H9 (cell line): Measurements from ENCODE around the gene ACOX3. TPM values are rescaled to one million over a fixed set of nuclear protein-coding genes. Genes with fewer than 3 reads are reported as not detected.

ENCODE experiments used
- DNase-seq: peaks from one replicate; pipeline ENCODE4 v3.0.0-alpha.2; 2017
- H2AFZ ChIP-seq: one replicate; pipeline ENCODE4 v1.6.1; 2013; ENCODE audit warnings: mild to moderate bottlenecking, low read length, control low read depth, moderate library complexity
- H2AK5ac ChIP-seq: 2 replicates; pipeline ENCODE4 v1.6.1; 2013; ENCODE audit warnings: low read length, control low read depth, mixed read lengths; ENCODE audit not compliant: insufficient read length
- H2BK120ac ChIP-seq: one replicate; pipeline ENCODE4 v1.6.1; 2013; ENCODE audit warnings: low read depth, mild to moderate bottlenecking, low read length, control low read depth, inconsistent platforms; ENCODE audit not compliant: poor library complexity, severe bottlenecking
- H2BK12ac ChIP-seq: 2 replicates; pipeline ENCODE4 v1.6.1; 2013; ENCODE audit warnings: low read length, control low read depth, mixed read lengths, low read depth; ENCODE audit not compliant: insufficient read length
- H2BK15ac ChIP-seq: 2 replicates; pipeline ENCODE4 v1.6.1; 2013; ENCODE audit warnings: low read depth, low read length, control low read depth
- H2BK20ac ChIP-seq: one replicate; pipeline ENCODE4 v1.6.1; 2013; ENCODE audit warnings: low read depth, mild to moderate bottlenecking, low read length, control low read depth, inconsistent platforms; ENCODE audit not compliant: poor library complexity, severe bottlenecking
- H2BK5ac ChIP-seq: 2 replicates; pipeline ENCODE4 v1.6.1; 2013; ENCODE audit warnings: low read length, control low read depth, mixed read lengths; ENCODE audit not compliant: insufficient read length
- H3K14ac ChIP-seq: 2 replicates; pipeline ENCODE4 v1.6.1; 2013; ENCODE audit warnings: low read length, control low read depth; ENCODE audit not compliant: insufficient read depth
- H3K18ac ChIP-seq: 2 replicates; pipeline ENCODE4 v1.6.1; 2013; ENCODE audit warnings: low read depth, mild to moderate bottlenecking, mixed read lengths, low read length, control low read depth; ENCODE audit not compliant: insufficient read length
- H3K23ac ChIP-seq: 2 replicates; pipeline ENCODE4 v1.6.1; 2013; ENCODE audit warnings: low read length, control low read depth, mixed read lengths, low read depth; ENCODE audit not compliant: insufficient read length
- H3K23me2 ChIP-seq: 2 replicates; pipeline ENCODE4 v1.6.1; 2013; ENCODE audit warnings: low read depth, mild to moderate bottlenecking, mixed read lengths, low read length, control low read depth; ENCODE audit not compliant: insufficient read length, poor library complexity, severe bottlenecking
- H3K27ac ChIP-seq: 2 replicates; pipeline ENCODE4 v1.5.1; 2013; ENCODE audit warnings: low read length, control low read depth, mixed read lengths, low read depth; ENCODE audit not compliant: insufficient read length
- H3K27me3 ChIP-seq: 2 replicates; pipeline ENCODE4 v1.6.1; 2013; ENCODE audit warnings: low read length, control low read depth, inconsistent platforms; ENCODE audit not compliant: insufficient read depth
- H3K4ac ChIP-seq: 2 replicates; pipeline ENCODE4 v1.6.1; 2013; ENCODE audit warnings: low read depth, mild to moderate bottlenecking, control low read depth, inconsistent platforms, low read length, moderate library complexity
- H3K4me1 ChIP-seq: 2 replicates; pipeline ENCODE4 v1.6.1; 2013; ENCODE audit warnings: low read length, control low read depth, inconsistent platforms; ENCODE audit not compliant: insufficient read depth
- H3K4me2 ChIP-seq: 2 replicates; pipeline ENCODE4 v1.6.1; 2013; ENCODE audit warnings: low read length, control low read depth, mixed read lengths; ENCODE audit not compliant: insufficient read length, insufficient read depth
- H3K56ac ChIP-seq: 2 replicates; pipeline ENCODE4 v1.6.1; 2013; ENCODE audit warnings: low read depth, mild to moderate bottlenecking, mixed read lengths, low read length, control low read depth; ENCODE audit not compliant: insufficient read length
- H3K79me1 ChIP-seq: 2 replicates; pipeline ENCODE4 v1.6.1; 2013; ENCODE audit warnings: low read depth, mild to moderate bottlenecking, moderate library complexity, low read length, control low read depth, inconsistent platforms; ENCODE audit not compliant: insufficient read depth, poor library complexity, severe bottlenecking
- H3K79me2 ChIP-seq: 2 replicates; pipeline ENCODE4 v1.6.1; 2013; ENCODE audit warnings: low read length, control low read depth, inconsistent platforms; ENCODE audit not compliant: insufficient read depth
- H3K9ac ChIP-seq: 2 replicates; pipeline ENCODE4 v1.6.1; 2013; ENCODE audit warnings: low read length, control low read depth, mixed read lengths; ENCODE audit not compliant: insufficient read length; ENCODE audit errors: extremely low read depth
- H3K9me3 ChIP-seq: one replicate; pipeline ENCODE4 v1.6.1; 2013; ENCODE audit warnings: low read depth, low read length, inconsistent platforms; ENCODE audit not compliant: control insufficient read depth
- H3T11ph ChIP-seq: one replicate; pipeline ENCODE4 v1.6.1; 2013; ENCODE audit warnings: mild to moderate bottlenecking, low read length, control low read depth, inconsistent platforms
- H4K20me1 ChIP-seq: one replicate; pipeline ENCODE4 v1.6.1; 2013; ENCODE audit not compliant: control insufficient read depth, insufficient read length, insufficient read depth
- H4K5ac ChIP-seq: 2 replicates; pipeline ENCODE4 v1.6.1; 2013; ENCODE audit warnings: low read depth, mild to moderate bottlenecking, mixed read lengths, low read length, control low read depth; ENCODE audit not compliant: insufficient read length
- H4K8ac ChIP-seq: replicated peaks from 2 replicates; pipeline ENCODE4 v1.6.1; 2013; ENCODE audit warnings: low read length, control low read depth, mixed read lengths, low read depth; ENCODE audit not compliant: insufficient read length
- H4K91ac ChIP-seq: 2 replicates; pipeline ENCODE4 v1.6.1; 2013; ENCODE audit warnings: low read depth, mild to moderate bottlenecking, moderate library complexity, mixed read lengths, low read length, control low read depth; ENCODE audit not compliant: insufficient read length
- H3K27ac Mint-ChIP-seq, 3 experiments: 2 replicates in 2 of 3; 3 replicates in 1 of 3; pipeline ENCODE4 v1.8.0; 2020 to 2021; ENCODE audit warnings: mixed read lengths in 3 of 3, mild to moderate bottlenecking in 1 of 3, moderate library complexity in 1 of 3
- H3K27me3 Mint-ChIP-seq: 2 replicates; pipeline ENCODE4 v1.8.0; 2021; ENCODE audit warnings: low read depth, mild to moderate bottlenecking, moderate library complexity, mixed read lengths
- H3K36me3 Mint-ChIP-seq, 3 experiments: 2 replicates in 2 of 3; 3 replicates in 1 of 3; pipeline ENCODE4 v1.8.0; 2020 to 2021; ENCODE audit warnings: low read depth in 3 of 3, mixed read lengths in 3 of 3; ENCODE audit not compliant: insufficient read depth in 1 of 3
- H3K4me1 Mint-ChIP-seq, 2 experiments: 2 replicates each; pipeline ENCODE4 v1.8.0; 2020; ENCODE audit warnings: mixed read lengths in 2 of 2
- H3K4me3 Mint-ChIP-seq, 2 experiments: 2 replicates in 1 of 2; 3 replicates in 1 of 2; pipeline ENCODE4 v1.8.0; 2020 to 2021; ENCODE audit warnings: mild to moderate bottlenecking in 2 of 2, mixed read lengths in 2 of 2, moderate library complexity in 1 of 2
- H3K9me3 Mint-ChIP-seq, 2 experiments: 2 replicates in 1 of 2; 3 replicates in 1 of 2; pipeline ENCODE4 v1.8.0; 2020; ENCODE audit warnings: mild to moderate bottlenecking in 2 of 2, mixed read lengths in 2 of 2, moderate library complexity in 1 of 2
- WGBS: extraction: QIAGEN DNeasy Blood & Tissue Kit; methylation state at CpG from one replicate; pipeline ENCODE4 v1.1.7; 2013; ENCODE audit warnings: missing lambda C conversion rate, low lambda C conversion rate, mixed read lengths; ENCODE audit not compliant: insufficient read length; ENCODE audit errors: extremely low coverage; 5-methylcytosine and 5-hydroxymethylcytosine counted together
- total RNA-seq: library from RNA; stranded (reverse); gene quantifications from 2 replicates; pipeline ENCODE4 v1.2.1, GENCODE V29; 2021
- TF ChIP-seq, protein P1 (sequence below): fragments of 200-600 bp; sonication (generic); conservative IDR thresholded peaks from 3 replicates; pipeline ENCODE4 v1.8.0; 2021; ENCODE audit warnings: antibody characterized with exemption, mild to moderate bottlenecking

ACOX3 gene
- total RNA-seq, 1 experiment from 2014 or later: 13.8 TPM

GRCh38 chr4:8379771-8380170, 60.8 kb downstream of the ACOX3 start:
- H2BK20ac ChIP-seq: no peak overlapping the region
- no peaks in the 10 kb centered on the region for H4K20me1 ChIP-seq
- no peaks in the 10 kb centered on the region; a peak in 1 of 5 replicates for H3K9me3 Mint-ChIP-seq
- no peak overlapping the region for H4K5ac ChIP-seq
- H2BK12ac ChIP-seq: no peak overlapping the region
- no peak overlapping the region for H2AK5ac ChIP-seq
- no peak for DNase-seq
- no peak overlapping the region for H2BK120ac ChIP-seq
- no peaks in the 10 kb centered on the region for H3K79me2 ChIP-seq
- H4K8ac ChIP-seq: no peak overlapping the region
- H3K27ac ChIP-seq: no peak overlapping the region
- H3K9me3 ChIP-seq: no peaks in the 10 kb centered on the region
- H3K27me3 Mint-ChIP-seq: peaks cover 2% of the 10 kb centered on the region
- no peak overlapping the region for H3K4ac ChIP-seq
- H3K9ac ChIP-seq: no peak overlapping the region
- H3K23ac ChIP-seq: no peak overlapping the region
- H3K27me3 ChIP-seq: no peaks in the 10 kb centered on the region
- H3K4me3 Mint-ChIP-seq: no peak overlapping the region
- H3K27ac Mint-ChIP-seq: no peak overlapping the region
- H3K18ac ChIP-seq: no peak overlapping the region
- TF ChIP-seq, protein P1, sequence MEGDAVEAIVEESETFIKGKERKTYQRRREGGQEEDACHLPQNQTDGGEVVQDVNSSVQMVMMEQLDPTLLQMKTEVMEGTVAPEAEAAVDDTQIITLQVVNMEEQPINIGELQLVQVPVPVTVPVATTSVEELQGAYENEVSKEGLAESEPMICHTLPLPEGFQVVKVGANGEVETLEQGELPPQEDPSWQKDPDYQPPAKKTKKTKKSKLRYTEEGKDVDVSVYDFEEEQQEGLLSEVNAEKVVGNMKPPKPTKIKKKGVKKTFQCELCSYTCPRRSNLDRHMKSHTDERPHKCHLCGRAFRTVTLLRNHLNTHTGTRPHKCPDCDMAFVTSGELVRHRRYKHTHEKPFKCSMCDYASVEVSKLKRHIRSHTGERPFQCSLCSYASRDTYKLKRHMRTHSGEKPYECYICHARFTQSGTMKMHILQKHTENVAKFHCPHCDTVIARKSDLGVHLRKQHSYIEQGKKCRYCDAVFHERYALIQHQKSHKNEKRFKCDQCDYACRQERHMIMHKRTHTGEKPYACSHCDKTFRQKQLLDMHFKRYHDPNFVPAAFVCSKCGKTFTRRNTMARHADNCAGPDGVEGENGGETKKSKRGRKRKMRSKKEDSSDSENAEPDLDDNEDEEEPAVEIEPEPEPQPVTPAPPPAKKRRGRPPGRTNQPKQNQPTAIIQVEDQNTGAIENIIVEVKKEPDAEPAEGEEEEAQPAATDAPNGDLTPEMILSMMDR: no peak
- H3K56ac ChIP-seq: no peak overlapping the region
- no peak overlapping the region for H3K4me2 ChIP-seq
- no peak overlapping the region for H4K91ac ChIP-seq
- no peak overlapping the region for H3T11ph ChIP-seq
- H3K14ac ChIP-seq: no peak overlapping the region
- peaks cover 0 to 2% (median 0%) of the 10 kb centered on the region in 3 experiments; a peak in 1 of 7 replicates for H3K36me3 Mint-ChIP-seq
- no peak overlapping the region for H2BK15ac ChIP-seq
- H2AFZ ChIP-seq: no peak overlapping the region
- WGBS: no CpG with 5 or more reads among the region's 6 CpGs
- H3K4me1 Mint-ChIP-seq: peaks cover 12 to 13% of the 10 kb centered on the region in 2 experiments
- H2BK5ac ChIP-seq: no peak overlapping the region
- no peaks in the 10 kb centered on the region for H3K79me1 ChIP-seq
- no peaks in the 10 kb centered on the region for H3K23me2 ChIP-seq
- H3K4me1 ChIP-seq: 0 out of 2 replicates have a peak, but pooled peaks cover 2% of the 10 kb centered on the region
